ENCODE data around the gene OAS2. TPM values are rescaled to one million over a fixed set of nuclear protein-coding genes. Genes with fewer than 3 reads are reported as not detected.
A peak's percentile ranks its signal among the peaks of the same experiment; 100 is the strongest.

OAS2 gene, protein sequence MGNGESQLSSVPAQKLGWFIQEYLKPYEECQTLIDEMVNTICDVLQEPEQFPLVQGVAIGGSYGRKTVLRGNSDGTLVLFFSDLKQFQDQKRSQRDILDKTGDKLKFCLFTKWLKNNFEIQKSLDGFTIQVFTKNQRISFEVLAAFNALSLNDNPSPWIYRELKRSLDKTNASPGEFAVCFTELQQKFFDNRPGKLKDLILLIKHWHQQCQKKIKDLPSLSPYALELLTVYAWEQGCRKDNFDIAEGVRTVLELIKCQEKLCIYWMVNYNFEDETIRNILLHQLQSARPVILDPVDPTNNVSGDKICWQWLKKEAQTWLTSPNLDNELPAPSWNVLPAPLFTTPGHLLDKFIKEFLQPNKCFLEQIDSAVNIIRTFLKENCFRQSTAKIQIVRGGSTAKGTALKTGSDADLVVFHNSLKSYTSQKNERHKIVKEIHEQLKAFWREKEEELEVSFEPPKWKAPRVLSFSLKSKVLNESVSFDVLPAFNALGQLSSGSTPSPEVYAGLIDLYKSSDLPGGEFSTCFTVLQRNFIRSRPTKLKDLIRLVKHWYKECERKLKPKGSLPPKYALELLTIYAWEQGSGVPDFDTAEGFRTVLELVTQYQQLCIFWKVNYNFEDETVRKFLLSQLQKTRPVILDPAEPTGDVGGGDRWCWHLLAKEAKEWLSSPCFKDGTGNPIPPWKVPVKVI
- total RNA-seq: 10 to 100 TPM; 35.4 to 45.3 TPM
- total RNA-seq: 76.0 to 83.1 reads per million in 2 donors

GRCh38 chr12:112978163-112979040 lies at the start of gene OAS2:
OAS2 (plus strand) TSS chr12:112978519; CDS start chr12:112978609, 90 bp downstream.
- H3K4me1 Mint-ChIP-seq: peaks cover 43% of the 10 kb centered on the region
- H3K27me3 Mint-ChIP-seq: no peaks in the 10 kb centered on the region
- ATAC-seq (peak; percentile 92), DNase-seq (peak; percentile 44 to 62 (median 58))
- H3K9me3 ChIP-seq (ENCODE audit: control insufficient read depth, low read length, poor library complexity, severe bottlenecking): no peaks in the 10 kb centered on the region
- peak within 1 kb of the TSS; percentile 96 for H3K27ac Mint-ChIP-seq
- H3K4me3 Mint-ChIP-seq: peak within 1 kb of the TSS; percentile 99
- no peaks in the 10 kb centered on the region for H3K36me3 Mint-ChIP-seq (ENCODE audit: low read depth)

GRCh38 chr12:112928978-112929377 lies 49.3 kb upstream of the OAS2 start:
- no peak for ATAC-seq
- Mint-ChIP-seq H3K4me1 (peaks cover 4% of the 10 kb centered on the region), H3K4me3 (no peak overlapping the region), H3K27ac (no peak overlapping the region), H3K27me3 (no peaks in the 10 kb centered on the region), H3K36me3 (ENCODE audit: low read depth) (no peaks in the 10 kb centered on the region)
- DNase-seq: no peak
- no peaks in the 10 kb centered on the region for H3K9me3 ChIP-seq (ENCODE audit: control insufficient read depth, low read length, poor library complexity, severe bottlenecking)

DNA sequence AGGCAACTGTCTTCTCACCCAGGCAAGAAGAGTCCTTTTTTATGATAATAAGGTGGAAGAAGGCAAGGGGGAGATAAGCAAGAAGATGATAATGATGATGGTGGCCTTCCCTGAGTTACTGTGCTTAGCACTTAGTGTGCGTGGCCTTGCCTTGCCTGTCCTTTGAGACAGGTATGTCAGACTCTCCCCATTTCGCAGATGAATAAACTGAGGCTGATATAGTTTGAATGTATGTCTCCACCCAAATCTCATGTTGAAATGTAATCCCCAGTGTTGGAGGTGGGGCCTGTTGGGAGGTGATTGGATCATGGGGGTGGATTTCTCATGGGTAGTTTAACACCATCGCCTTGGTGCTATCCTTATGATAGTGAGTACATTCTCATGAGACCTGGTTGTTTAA lies 48.6 kb upstream of the OAS2 start:
- no peak for ATAC-seq
- Mint-ChIP-seq H3K36me3 (ENCODE audit: low read depth) (no peaks in the 10 kb centered on the region), H3K4me3 (no peak overlapping the region), H3K27me3 (no peaks in the 10 kb centered on the region), H3K4me1 (peaks cover 7% of the 10 kb centered on the region), H3K27ac (no peak overlapping the region)
- DNase-seq: no peak
- H3K9me3 ChIP-seq (ENCODE audit: control insufficient read depth, low read length, poor library complexity, severe bottlenecking): no peaks in the 10 kb centered on the region

DNA sequence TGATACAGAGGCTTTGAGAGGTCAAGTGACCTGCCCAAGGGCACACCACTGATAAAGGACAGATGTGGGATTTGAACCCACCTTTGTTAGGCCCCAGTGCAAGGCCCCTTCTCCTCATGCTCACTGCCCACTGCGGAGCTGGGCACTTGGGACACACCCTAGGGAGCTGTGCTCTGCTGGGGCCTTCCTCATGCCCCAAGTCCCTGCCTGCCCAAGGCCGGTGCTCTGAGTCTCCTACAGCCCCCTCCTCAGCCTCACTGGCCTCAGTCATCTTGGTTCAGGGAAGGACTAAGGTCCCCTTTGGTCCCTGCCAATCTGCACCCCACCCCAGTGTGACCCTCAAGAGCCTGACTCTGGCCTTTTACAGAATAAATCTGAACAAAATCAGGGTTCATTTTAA lies 48.0 kb upstream of the OAS2 start:
- no peaks in the 10 kb centered on the region for H3K27me3 Mint-ChIP-seq
- H3K36me3 Mint-ChIP-seq (ENCODE audit: low read depth): no peaks in the 10 kb centered on the region
- DNase-seq (no peak), ATAC-seq (no peak)
- peaks cover 8% of the 10 kb centered on the region for H3K4me1 Mint-ChIP-seq
- H3K4me3 Mint-ChIP-seq: no peak overlapping the region
- H3K27ac Mint-ChIP-seq: no peak overlapping the region
- no peaks in the 10 kb centered on the region for H3K9me3 ChIP-seq (ENCODE audit: control insufficient read depth, low read length, poor library complexity, severe bottlenecking)

DNA sequence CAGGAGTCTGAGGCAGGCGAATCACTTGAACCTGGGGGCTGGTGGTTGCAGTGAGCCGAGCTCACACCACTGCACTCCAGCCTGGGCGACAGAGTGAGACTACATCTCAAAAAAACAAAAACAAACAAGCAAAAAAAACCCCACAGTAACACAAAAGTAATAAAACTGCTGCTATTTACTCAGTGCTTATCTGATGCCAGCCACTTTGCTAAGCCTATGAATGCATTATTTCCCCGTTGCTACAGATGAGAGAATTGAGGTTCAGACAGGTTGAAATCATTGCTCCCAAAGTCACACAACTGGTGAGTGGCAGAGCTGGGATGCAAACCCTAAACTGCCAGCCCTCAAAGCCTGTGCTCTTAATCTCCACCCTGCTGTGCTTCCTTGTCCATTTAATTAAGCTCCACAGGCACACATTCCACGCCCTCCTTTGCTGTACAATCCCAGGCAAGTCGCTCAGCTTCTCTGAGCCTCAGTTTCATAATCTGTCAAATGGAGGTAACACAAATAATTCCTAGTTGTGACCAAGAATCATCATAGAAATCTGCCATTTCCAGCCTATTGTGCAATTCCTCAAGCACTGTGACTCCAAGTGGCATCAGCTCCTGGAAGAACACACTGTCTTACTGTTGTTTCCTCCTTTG lies 45.7 kb upstream of the OAS2 start:
- Mint-ChIP-seq H3K27me3 (no peaks in the 10 kb centered on the region), H3K36me3 (ENCODE audit: low read depth) (no peaks in the 10 kb centered on the region), H3K27ac (peak overlapping the region; percentile 30), H3K4me1 (peaks cover 8% of the 10 kb centered on the region), H3K4me3 (no peak overlapping the region)
- H3K9me3 ChIP-seq (ENCODE audit: control insufficient read depth, low read length, poor library complexity, severe bottlenecking): no peaks in the 10 kb centered on the region
- DNase-seq (no peak), ATAC-seq (no peak)

GRCh38 chr12:112933129-112933505 lies 45.2 kb upstream of the OAS2 start:
- Mint-ChIP-seq H3K27ac (peak overlapping the region; percentile 30), H3K4me1 (peaks cover 13% of the 10 kb centered on the region), H3K36me3 (ENCODE audit: low read depth) (peaks cover 2% of the 10 kb centered on the region), H3K4me3 (no peak overlapping the region), H3K27me3 (no peaks in the 10 kb centered on the region)
- DNase-seq: no peak
- ATAC-seq: no peak
- no peaks in the 10 kb centered on the region for H3K9me3 ChIP-seq (ENCODE audit: control insufficient read depth, low read length, poor library complexity, severe bottlenecking)

GRCh38 chr12:112936264-112936663 lies 42.1 kb upstream of the OAS2 start:
- no peaks in the 10 kb centered on the region for H3K9me3 ChIP-seq (ENCODE audit: control insufficient read depth, low read length, poor library complexity, severe bottlenecking)
- Mint-ChIP-seq H3K27ac (no peak overlapping the region), H3K4me1 (peaks cover 31% of the 10 kb centered on the region), H3K27me3 (no peaks in the 10 kb centered on the region), H3K4me3 (no peak overlapping the region), H3K36me3 (ENCODE audit: low read depth) (peaks cover 2% of the 10 kb centered on the region)
- DNase-seq (no peak), ATAC-seq (no peak)

DNA sequence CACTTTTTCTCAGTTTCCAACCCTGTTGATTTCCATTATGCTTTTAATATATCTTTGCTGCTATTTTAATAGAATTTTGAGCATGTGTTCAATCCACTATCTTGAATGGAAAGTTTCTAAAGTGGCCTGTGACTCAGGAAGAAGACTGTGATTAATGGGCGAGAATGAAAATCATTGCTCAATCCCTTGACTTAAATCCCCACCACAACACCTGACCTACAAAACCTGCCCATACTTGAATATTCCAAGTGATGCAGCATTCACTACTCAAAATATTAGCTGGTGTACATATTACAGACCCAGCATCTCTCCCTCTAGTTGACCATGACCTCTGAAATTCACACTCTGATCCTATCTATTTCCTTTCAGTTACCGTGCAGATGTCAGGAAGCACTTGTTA lies 41.4 kb upstream of the OAS2 start:
- Mint-ChIP-seq H3K4me1 (peaks cover 31% of the 10 kb centered on the region), H3K36me3 (ENCODE audit: low read depth) (peaks cover 2% of the 10 kb centered on the region), H3K4me3 (no peak overlapping the region), H3K27ac (peak overlapping the region; percentile 98), H3K27me3 (no peaks in the 10 kb centered on the region)
- no peak for ATAC-seq
- no peaks in the 10 kb centered on the region for H3K9me3 ChIP-seq (ENCODE audit: control insufficient read depth, low read length, poor library complexity, severe bottlenecking)
- DNase-seq: no peak

GRCh38 chr12:112937741-112938719 lies 40.3 kb upstream of the OAS2 start, which contains the start of gene OAS3:
OAS3 (plus strand) TSS chr12:112938474; CDS start chr12:112938531, 57 bp downstream.
- H3K27me3 Mint-ChIP-seq: no peaks in the 10 kb centered on the region
- peaks cover 2% of the 10 kb centered on the region for H3K36me3 Mint-ChIP-seq (ENCODE audit: low read depth)
- H3K4me3 Mint-ChIP-seq: peak within 1 kb of the TSS; percentile 99
- DNase-seq: peak; percentile 51 to 67 (median 66)
- ATAC-seq: peak; percentile 81
- no peaks in the 10 kb centered on the region for H3K9me3 ChIP-seq (ENCODE audit: control insufficient read depth, low read length, poor library complexity, severe bottlenecking)
- peaks cover 27% of the 10 kb centered on the region for H3K4me1 Mint-ChIP-seq
- peak within 1 kb of the TSS; percentile 98 for H3K27ac Mint-ChIP-seq

GRCh38 chr12:112938751-112939150 lies 39.6 kb upstream of the OAS2 start:
- peaks cover 27% of the 10 kb centered on the region for H3K4me1 Mint-ChIP-seq
- peak overlapping the region; percentile 98 for H3K27ac Mint-ChIP-seq
- ATAC-seq (peak; percentile 4), DNase-seq (no peak)
- H3K9me3 ChIP-seq (ENCODE audit: control insufficient read depth, low read length, poor library complexity, severe bottlenecking): no peaks in the 10 kb centered on the region
- H3K27me3 Mint-ChIP-seq: no peaks in the 10 kb centered on the region
- H3K4me3 Mint-ChIP-seq: peak overlapping the region; percentile 99
- H3K36me3 Mint-ChIP-seq (ENCODE audit: low read depth): peaks cover 2% of the 10 kb centered on the region

- H3K36me3 Mint-ChIP-seq (ENCODE audit: low read depth): peaks cover 8% of the 10 kb centered on the region
- peak overlapping the region; percentile 98 for H3K27ac Mint-ChIP-seq
- no peaks in the 10 kb centered on the region for H3K27me3 Mint-ChIP-seq
- DNase-seq (no peak), ATAC-seq (no peak)
- peaks cover 27% of the 10 kb centered on the region for H3K4me1 Mint-ChIP-seq
- H3K4me3 Mint-ChIP-seq: peak overlapping the region; percentile 99
- no peaks in the 10 kb centered on the region for H3K9me3 ChIP-seq (ENCODE audit: control insufficient read depth, low read length, poor library complexity, severe bottlenecking)
Measured at GRCh38 chr12:112939761-112940381, 38.4 kb upstream of the OAS2 start.

All from T-helper 17 cell (primary cell).